WTC11 (cell line): ENCODE results near the gene PDZRN4. TPM values are rescaled to one million over a fixed set of nuclear protein-coding genes. Genes with fewer than 3 reads are reported as not detected.

Source experiments
- ATAC-seq: fragments of 200-7000 bp; cut with Tn5 transposase; 2 replicates; pipeline ENCODE4 v1.10.0; 2021; ENCODE audit warnings: mild to moderate bottlenecking, moderate library complexity
- CTCF ChIA-PET: fragments of 300-600 bp; sonication (Branson Sonifier 250); formaldehyde crosslinking; loops from one replicate; lab custom pipeline; 2021; ENCODE audit warnings: antibody characterized with exemption; lab: Charles Lee
- POLR2A ChIA-PET: fragments of 350-600 bp; sonication (Branson Sonifier 250); formaldehyde crosslinking; loops from one replicate; lab custom pipeline; 2021; ENCODE audit warnings: antibody characterized with exemption; lab: Charles Lee
- DNase-seq: peaks from one replicate; pipeline ENCODE4 v3.0.0; 2021; ENCODE audit warnings: low spot score
- H3K27ac Mint-ChIP-seq: 2 replicates; pipeline ENCODE4 v1.8.0; 2021; ENCODE audit warnings: mixed read lengths
- H3K27me3 Mint-ChIP-seq: 2 replicates; pipeline ENCODE4 v1.8.0; 2021; ENCODE audit warnings: low read depth, mild to moderate bottlenecking, moderate library complexity, mixed read lengths
- H3K36me3 Mint-ChIP-seq: 2 replicates; pipeline ENCODE4 v1.8.0; 2021; ENCODE audit warnings: mixed read lengths
- H3K4me1 Mint-ChIP-seq: 2 replicates; pipeline ENCODE4 v1.8.0; 2022; ENCODE audit warnings: mixed read lengths
- H3K4me3 Mint-ChIP-seq: 2 replicates; pipeline ENCODE4 v1.8.0; 2021; ENCODE audit warnings: mild to moderate bottlenecking, moderate library complexity, mixed read lengths
- H3K9me3 Mint-ChIP-seq: 2 replicates; pipeline ENCODE4 v1.8.0; 2021; ENCODE audit warnings: mixed read lengths
- AFF4 ChIP-seq: sonication (generic); formaldehyde crosslinking; IDR thresholded peaks from 2 replicates; pipeline ENCODE4 v1.8.1; 2023; ENCODE audit warnings: mild to moderate bottlenecking, missing genetic modification reagents, borderline replicate concordance
- CBFB ChIP-seq: sonication (generic); formaldehyde crosslinking; IDR thresholded peaks from 2 replicates; pipeline ENCODE4 v1.8.1; 2022; ENCODE audit warnings: mild to moderate bottlenecking, low read depth, missing genetic modification reagents
- CREB1 ChIP-seq: sonication (generic); formaldehyde crosslinking; IDR thresholded peaks from 2 replicates; pipeline ENCODE4 v1.8.0; 2023; ENCODE audit warnings: mild to moderate bottlenecking, missing genetic modification reagents
- FOXJ3 ChIP-seq: sonication (generic); formaldehyde crosslinking; IDR thresholded peaks from 2 replicates; pipeline ENCODE4 v1.9.0; 2021; ENCODE audit warnings: missing genetic modification reagents, mild to moderate bottlenecking, borderline replicate concordance
- GRHL2 ChIP-seq: fragments of 250-450 bp; sonication (Bioruptor Pico); IDR thresholded peaks from 2 replicates; pipeline ENCODE4 v1.8.0; 2022; ENCODE audit warnings: mild to moderate bottlenecking, moderate library complexity; ENCODE audit not compliant: insufficient replicate concordance, severe bottlenecking
- HMGXB4 ChIP-seq: sonication (generic); formaldehyde crosslinking; IDR thresholded peaks from 2 replicates; pipeline ENCODE4 v1.8.1; 2023; ENCODE audit warnings: mild to moderate bottlenecking, moderate library complexity, missing genetic modification reagents
- IRF1 ChIP-seq: sonication (generic); formaldehyde crosslinking; IDR thresholded peaks from 2 replicates; pipeline ENCODE4 v1.8.0; 2023; ENCODE audit warnings: missing genetic modification reagents
- IRF2 ChIP-seq: sonication (generic); formaldehyde crosslinking; IDR thresholded peaks from 2 replicates; pipeline ENCODE4 v1.8.0; 2022; ENCODE audit warnings: low read depth, missing genetic modification reagents, borderline replicate concordance
- MAX ChIP-seq: sonication (generic); formaldehyde crosslinking; IDR thresholded peaks from 2 replicates; pipeline ENCODE4 v1.8.0; 2022; ENCODE audit warnings: mild to moderate bottlenecking, missing genetic modification reagents
- MLX ChIP-seq: sonication (generic); formaldehyde crosslinking; IDR thresholded peaks from 2 replicates; pipeline ENCODE4 v1.8.1; 2023; ENCODE audit warnings: mild to moderate bottlenecking, missing genetic modification reagents, moderate library complexity
- MXD4 ChIP-seq: fragments of 250-450 bp; sonication (Bioruptor Pico); IDR thresholded peaks from 2 replicates; pipeline ENCODE4 v1.8.0; 2021; ENCODE audit warnings: mild to moderate bottlenecking, moderate library complexity, borderline replicate concordance
- OVOL2 ChIP-seq: fragments of 250-450 bp; sonication (Bioruptor Pico); IDR thresholded peaks from 2 replicates; pipeline ENCODE4 v1.9.0; 2021; ENCODE audit warnings: mild to moderate bottlenecking, borderline replicate concordance
- RELA ChIP-seq: sonication (generic); formaldehyde crosslinking; IDR thresholded peaks from 2 replicates; pipeline ENCODE4 v1.8.1; 2022; ENCODE audit warnings: missing genetic modification reagents, mild to moderate bottlenecking, borderline replicate concordance
- STAT6 ChIP-seq: sonication (generic); formaldehyde crosslinking; conservative IDR thresholded peaks from 2 replicates; pipeline ENCODE4 v1.8.1; 2023; ENCODE audit warnings: mild to moderate bottlenecking, low read depth, missing genetic modification reagents, moderate library complexity
- ZMAT4 ChIP-seq: fragments of 250-450 bp; sonication (Bioruptor Pico); IDR thresholded peaks from 2 replicates; pipeline ENCODE4 v1.9.0; 2021; ENCODE audit warnings: mild to moderate bottlenecking
- ZNF232 ChIP-seq: sonication (generic); formaldehyde crosslinking; IDR thresholded peaks from 2 replicates; pipeline ENCODE4 v1.8.0; 2022; ENCODE audit warnings: mild to moderate bottlenecking, missing genetic modification reagents
- ZNF317 ChIP-seq: sonication (generic); formaldehyde crosslinking; IDR thresholded peaks from 2 replicates; pipeline ENCODE4 v1.8.1; 2023; ENCODE audit warnings: low read depth, mild to moderate bottlenecking, moderate library complexity, missing genetic modification reagents, borderline replicate concordance
- ZNF396 ChIP-seq: fragments of 250-450 bp; sonication (Bioruptor Pico); IDR thresholded peaks from 2 replicates; pipeline ENCODE4 v1.8.0; 2021; ENCODE audit warnings: mild to moderate bottlenecking, moderate library complexity, borderline replicate concordance
- ZNF532 ChIP-seq: fragments of 250-450 bp; sonication (Bioruptor Pico); IDR thresholded peaks from 2 replicates; pipeline ENCODE4 v1.9.0; 2021; ENCODE audit warnings: mild to moderate bottlenecking, borderline replicate concordance
- ZNF671 ChIP-seq: fragments of 250-450 bp; sonication (Bioruptor Pico); IDR thresholded peaks from 2 replicates; pipeline ENCODE4 v1.8.0; 2021; ENCODE audit warnings: mild to moderate bottlenecking
- total RNA-seq: library from RNA; stranded (reverse); gene quantifications from 3 replicates; pipeline ENCODE4 v1.2.3, GENCODE V29; 2021

Gene PDZRN4
- total RNA-seq, 1 experiment from 2014 or later: 0.09 TPM

GRCh38 chr12:41424651-41425050 is 236.5 kb downstream of the PDZRN4 start:
- DNase-seq (no peak), ATAC-seq (no peak)
- Mint-ChIP-seq H3K4me3 (no peak overlapping the region), H3K4me1 (peaks cover 13% of the 10 kb centered on the region), H3K36me3 (no peaks in the 10 kb centered on the region), H3K27me3 (no peaks in the 10 kb centered on the region), H3K27ac (no peak overlapping the region), H3K9me3 (peaks cover 7% of the 10 kb centered on the region; the same call in 1 of the 2 replicates)
- ChIA-PET CTCF (no interaction called here), POLR2A (no interaction called here)
- TF ChIP-seq OVOL2 (CRISPR knock-in tag): no peak
- TF ChIP-seq AFF4 (CRISPR knock-in tag): no peak
- no peak for TF ChIP-seq HMGXB4
- no peak for TF ChIP-seq CREB1 (CRISPR knock-in tag)
- TF ChIP-seq GRHL2: no peak
- no peak for TF ChIP-seq ZNF532 (CRISPR knock-in tag)
- no peak for TF ChIP-seq MXD4 (CRISPR knock-in tag)
- no peak for TF ChIP-seq FOXJ3 (CRISPR knock-in tag)
- TF ChIP-seq ZNF671 (CRISPR knock-in tag): no peak
- no peak for TF ChIP-seq ZNF232 (CRISPR knock-in tag)
- TF ChIP-seq RELA (CRISPR knock-in tag): no peak
- no peak for TF ChIP-seq CBFB
- TF ChIP-seq ZMAT4 (CRISPR knock-in tag): no peak
- TF ChIP-seq MAX (CRISPR knock-in tag): no peak
- no peak for TF ChIP-seq MLX (CRISPR knock-in tag)
- TF ChIP-seq IRF1: no peak
- no peak for TF ChIP-seq ZNF317 (CRISPR knock-in tag)
- no peak for TF ChIP-seq STAT6 (CRISPR knock-in tag)
- no peak for TF ChIP-seq IRF2 (CRISPR knock-in tag)
- TF ChIP-seq ZNF396: no peak
